Measurements from ENCODE around the gene TDRD3.
A peak's percentile ranks its signal among the peaks of the same experiment; 100 is the strongest.

The TDRD3 gene

DNA sequence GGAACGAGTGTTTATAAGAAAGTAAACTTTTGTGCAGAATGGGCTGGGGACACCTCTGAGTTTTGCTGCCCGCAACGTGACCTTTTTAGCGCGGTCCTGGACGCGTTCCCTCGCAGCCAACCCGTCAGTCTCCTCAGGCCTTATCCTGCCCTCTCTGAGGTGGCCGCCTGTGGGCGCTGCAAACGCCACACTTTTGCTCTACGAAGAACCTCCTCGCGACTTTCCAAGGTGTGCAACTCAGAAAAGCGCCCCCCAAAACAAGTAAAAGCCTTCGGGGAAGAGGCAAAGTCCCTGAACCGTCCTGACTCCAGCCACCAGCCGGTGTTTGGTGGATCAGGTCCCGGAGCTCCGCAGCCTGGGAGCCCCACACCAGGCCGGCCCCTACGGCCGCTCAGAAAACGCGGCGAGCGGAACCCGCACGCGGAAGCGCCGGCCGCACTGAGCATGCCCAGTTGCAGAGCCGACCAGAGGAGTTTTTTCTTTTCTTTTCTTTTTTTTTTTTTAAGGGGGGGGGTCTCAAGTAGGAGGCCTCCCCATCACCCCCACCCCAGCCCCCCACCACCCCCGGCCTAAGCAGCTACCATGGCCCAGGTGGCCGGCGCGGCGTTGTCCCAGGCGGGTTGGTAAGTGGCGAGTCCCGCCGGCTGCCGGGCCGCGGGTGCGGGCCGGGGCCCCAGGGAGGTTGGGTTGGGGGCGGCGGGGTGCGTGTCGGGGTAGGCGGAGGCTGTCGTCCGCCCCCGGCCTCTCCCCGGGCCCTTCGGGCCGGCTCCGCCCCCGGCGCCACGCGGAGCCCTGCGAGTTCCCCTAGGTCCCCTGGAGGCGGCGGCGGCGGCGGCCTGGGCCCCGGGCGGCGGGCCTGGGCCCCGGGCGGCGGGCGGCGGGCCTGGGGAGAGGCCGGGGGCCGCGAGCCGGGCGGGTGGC is at the start of gene TDRD3:
Gene TDRD3 (plus strand): TSS at position 438 of the 921 bp plus-strand sequence. CDS start 145 bp downstream, at position 583.
- TF ChIP-seq, protein P1, sequence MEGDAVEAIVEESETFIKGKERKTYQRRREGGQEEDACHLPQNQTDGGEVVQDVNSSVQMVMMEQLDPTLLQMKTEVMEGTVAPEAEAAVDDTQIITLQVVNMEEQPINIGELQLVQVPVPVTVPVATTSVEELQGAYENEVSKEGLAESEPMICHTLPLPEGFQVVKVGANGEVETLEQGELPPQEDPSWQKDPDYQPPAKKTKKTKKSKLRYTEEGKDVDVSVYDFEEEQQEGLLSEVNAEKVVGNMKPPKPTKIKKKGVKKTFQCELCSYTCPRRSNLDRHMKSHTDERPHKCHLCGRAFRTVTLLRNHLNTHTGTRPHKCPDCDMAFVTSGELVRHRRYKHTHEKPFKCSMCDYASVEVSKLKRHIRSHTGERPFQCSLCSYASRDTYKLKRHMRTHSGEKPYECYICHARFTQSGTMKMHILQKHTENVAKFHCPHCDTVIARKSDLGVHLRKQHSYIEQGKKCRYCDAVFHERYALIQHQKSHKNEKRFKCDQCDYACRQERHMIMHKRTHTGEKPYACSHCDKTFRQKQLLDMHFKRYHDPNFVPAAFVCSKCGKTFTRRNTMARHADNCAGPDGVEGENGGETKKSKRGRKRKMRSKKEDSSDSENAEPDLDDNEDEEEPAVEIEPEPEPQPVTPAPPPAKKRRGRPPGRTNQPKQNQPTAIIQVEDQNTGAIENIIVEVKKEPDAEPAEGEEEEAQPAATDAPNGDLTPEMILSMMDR (IDR thresholded peaks at IDR 0.05; ENCODE audit: borderline replicate concordance, insufficient read depth, low read depth, low read length): peak; percentile 90
- peak within 1 kb of the TSS; percentile 75 for H3K4me3 ChIP-seq (ENCODE audit: low read depth, low read length)

DNA sequence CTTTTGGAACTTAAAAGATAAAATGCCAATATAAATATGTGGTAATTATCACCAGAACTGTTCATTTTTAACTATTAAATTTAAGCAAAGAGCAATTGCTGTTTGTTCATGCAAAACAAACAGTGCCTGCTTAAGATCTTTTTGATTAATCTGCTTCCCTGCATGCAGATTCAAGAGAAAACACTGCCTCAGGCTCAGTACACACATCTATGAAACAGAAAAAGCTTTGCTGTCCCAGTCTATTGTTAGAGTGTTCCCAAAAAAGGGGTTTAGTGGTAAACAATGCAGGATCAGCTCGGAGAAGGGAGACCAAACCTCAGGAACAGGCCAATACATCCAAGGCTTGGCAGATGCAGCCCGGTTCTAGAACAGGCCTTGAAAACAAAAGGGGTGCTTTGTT is 49.3 kb upstream of the TDRD3 start:
- TF ChIP-seq, protein P1 (IDR thresholded peaks at IDR 0.05; ENCODE audit: borderline replicate concordance, insufficient read depth, low read depth, low read length): no peak
- H3K4me3 ChIP-seq (ENCODE audit: low read depth, low read length): no peak overlapping the region

DNA sequence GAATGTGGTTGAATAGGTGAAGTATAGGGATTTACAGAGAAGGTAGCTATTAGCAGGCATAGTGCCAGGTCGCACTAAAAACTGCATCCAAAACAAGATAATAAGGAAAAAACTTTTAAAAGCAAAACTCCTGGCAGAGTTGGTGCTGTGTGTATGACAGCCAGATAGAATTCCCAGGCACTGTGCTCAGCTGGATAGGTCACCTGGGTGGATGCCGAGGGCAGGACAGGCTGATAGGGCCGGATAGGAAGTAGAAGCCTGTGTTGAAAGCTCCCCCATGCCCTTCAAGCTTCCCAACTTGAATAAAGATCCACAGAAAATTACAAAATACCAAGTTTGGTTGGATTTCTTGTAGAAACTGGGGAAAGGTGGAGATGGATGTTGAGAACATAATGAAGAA is 48.9 kb upstream of the TDRD3 start:
- TF ChIP-seq, protein P1 (IDR thresholded peaks at IDR 0.05; ENCODE audit: borderline replicate concordance, insufficient read depth, low read depth, low read length): no peak

DNA sequence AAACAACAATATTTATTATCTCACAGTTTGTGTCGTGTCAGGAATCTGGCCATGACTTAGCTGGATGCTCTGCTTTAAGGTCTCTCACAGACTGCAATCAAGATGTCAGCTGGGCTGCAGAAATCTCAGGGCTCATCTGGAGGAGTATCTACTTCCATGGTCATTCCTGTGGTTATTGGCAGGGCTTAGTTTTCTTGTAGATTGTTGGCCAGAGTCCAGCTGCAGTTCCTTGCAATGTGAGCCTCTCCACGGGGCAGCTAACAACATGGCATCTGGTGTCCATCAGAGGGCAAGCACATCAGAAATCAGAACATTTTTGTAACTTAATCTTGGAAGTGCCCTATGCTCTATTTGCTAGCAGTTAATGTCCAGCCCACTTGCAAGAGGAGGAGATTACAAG is 45.7 kb upstream of the TDRD3 start:
- TF ChIP-seq, protein P1 (IDR thresholded peaks at IDR 0.05; ENCODE audit: borderline replicate concordance, insufficient read depth, low read depth, low read length): no peak

More for the DNA sequence above, 48.9 kb upstream of the TDRD3 start:
- no peak overlapping the region for H3K4me3 ChIP-seq (ENCODE audit: low read depth, low read length)

DNA sequence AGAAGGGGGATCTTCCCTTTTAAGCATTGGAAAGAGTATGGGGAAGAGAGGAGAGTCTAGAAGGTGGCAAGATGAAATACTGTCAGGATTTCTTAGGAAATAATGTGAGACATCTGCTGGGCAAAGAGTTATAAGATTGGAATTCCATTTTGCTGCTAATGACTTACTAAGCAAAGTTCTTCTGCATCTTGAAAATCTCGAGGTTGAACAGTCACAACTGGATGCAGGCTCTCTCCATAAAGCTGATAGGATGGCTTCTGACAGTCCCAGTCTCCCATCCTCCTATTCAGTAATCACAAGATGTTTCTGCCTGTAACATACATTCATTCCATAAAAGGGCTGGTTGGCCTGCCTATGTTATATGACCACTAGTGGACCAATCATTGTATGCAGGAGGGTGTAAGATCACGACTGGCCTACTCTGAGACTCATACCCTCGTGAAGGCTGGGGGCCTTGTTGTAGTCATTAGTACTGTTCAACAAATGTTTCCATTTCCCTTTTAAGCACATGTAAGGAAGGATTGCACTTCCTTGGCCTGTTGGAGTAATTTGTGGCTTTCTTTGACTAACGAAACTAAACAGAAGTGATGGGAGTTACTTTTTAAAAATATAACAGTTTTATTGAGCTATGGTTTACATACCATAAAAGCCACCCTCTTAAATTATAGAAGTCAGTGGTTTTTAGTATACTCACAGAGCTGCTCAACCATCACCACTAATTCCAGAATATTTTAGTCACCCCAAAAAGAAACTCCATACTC is 45.0 kb upstream of the TDRD3 start:
- TF ChIP-seq, protein P1 (IDR thresholded peaks at IDR 0.05; ENCODE audit: borderline replicate concordance, insufficient read depth, low read depth, low read length): no peak
- H3K4me3 ChIP-seq (ENCODE audit: low read depth, low read length): no peak overlapping the region

More for the DNA sequence above, 45.7 kb upstream of the TDRD3 start:
- H3K4me3 ChIP-seq (ENCODE audit: low read depth, low read length): no peak overlapping the region

DNA sequence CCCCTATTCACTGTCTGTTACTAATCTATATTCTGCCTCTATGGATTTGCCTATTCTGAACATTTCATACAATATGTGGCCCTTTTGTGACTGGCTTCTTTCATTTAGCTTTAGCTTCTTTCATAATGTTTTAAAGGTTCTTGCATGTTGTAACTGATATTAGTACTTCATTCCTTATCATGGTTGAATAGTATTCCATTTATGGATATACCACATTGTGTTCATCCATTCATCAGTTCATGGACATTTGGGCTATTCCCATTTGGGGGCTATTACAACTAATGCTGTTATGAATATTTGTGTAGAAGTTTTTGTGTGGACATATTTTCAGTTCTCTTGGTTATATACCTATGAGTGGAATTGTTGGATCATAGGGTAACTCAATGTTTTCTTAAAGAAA is 44.4 kb upstream of the TDRD3 start:
- TF ChIP-seq, protein P1 (IDR thresholded peaks at IDR 0.05; ENCODE audit: borderline replicate concordance, insufficient read depth, low read depth, low read length): no peak
- H3K4me3 ChIP-seq (ENCODE audit: low read depth, low read length): no peak overlapping the region
